ENCODE data around the gene JAML.

- TF ChIP-seq POLR2AphosphoS2 (IDR thresholded peaks at IDR 0.05; ENCODE audit: low read length) (no peak), EZH2 (IDR thresholded peaks at IDR 0.05; ENCODE audit: borderline replicate concordance, low read depth, low read length) (no peak)
Observed at GRCh38 chr11:118206391-118207031, 18.3 kb downstream of the JAML start.
